GM18867 (cell line): Measurements from ENCODE around the gene KRTAP10-7.
"Not testable (repeated sequence)": the region's sequence is repeated elsewhere in the genome, so short reads cannot be mapped to it uniquely, and the experiment has no call there.

Experiments used
- ATAC-seq: cut with Tn5 transposase; IDR thresholded peaks from one replicate; pipeline ENCODE4 v1.9.1; 2021; ENCODE audit warnings: mild to moderate bottlenecking, moderate library complexity; ENCODE audit not compliant: unreplicated experiment

The KRTAP10-7 gene

GRCh38 chr21:44589586-44590305 is 10.7 kb upstream of the KRTAP10-7 start:
- ATAC-seq = no peak

- no peak for ATAC-seq
Observed at GRCh38 chr21:44590311-44590721, 10.1 kb upstream of the KRTAP10-7 start.

GRCh38 chr21:44590897-44591800 is 9.2 kb upstream of the KRTAP10-7 start:
- not testable (repeated sequence) for ATAC-seq

GRCh38 chr21:44591801-44592130 is 8.6 kb upstream of the KRTAP10-7 start:
- not testable (repeated sequence) for ATAC-seq

- no peak for ATAC-seq
Observed at GRCh38 chr21:44592446-44593311, 7.7 kb upstream of the KRTAP10-7 start, which contains the start of gene KRTAP10-6. TSS of gene KRTAP10-6 (minus strand) at chr21:44592505. CDS start at chr21:44592484, 21 bp downstream.

GRCh38 chr21:44593598-44594405 is 6.6 kb upstream of the KRTAP10-7 start:
- no peak for ATAC-seq

- no peak for ATAC-seq
Observed at GRCh38 chr21:44594406-44594916, 5.9 kb upstream of the KRTAP10-7 start.

- ATAC-seq = no peak
Observed at GRCh38 chr21:44595524-44595923, 4.9 kb upstream of the KRTAP10-7 start.

GRCh38 chr21:44596068-44596725 is 4.2 kb upstream of the KRTAP10-7 start:
- no peak for ATAC-seq

- ATAC-seq = no peak
Observed at GRCh38 chr21:44598061-44598460, 2.3 kb upstream of the KRTAP10-7 start.

GRCh38 chr21:44599264-44600029 is 950 bp upstream of the KRTAP10-7 start:
- ATAC-seq = no peak

GRCh38 chr21:44601091-44601490 is 694 bp downstream of the KRTAP10-7 start:
- ATAC-seq = not testable (repeated sequence)

- ATAC-seq = no peak
Observed at GRCh38 chr21:44601596-44602462, 1.4 kb downstream of the KRTAP10-7 start.

GRCh38 chr21:44602463-44602850 is 2.1 kb downstream of the KRTAP10-7 start:
- no peak for ATAC-seq

GRCh38 chr21:44603109-44603875 is 2.9 kb downstream of the KRTAP10-7 start:
- no peak for ATAC-seq

- ATAC-seq = no peak
Observed at GRCh38 chr21:44603911-44604310, 3.5 kb downstream of the KRTAP10-7 start.

- no peak for ATAC-seq
Observed at GRCh38 chr21:44606495-44606894, 6.1 kb downstream of the KRTAP10-7 start.
